Measurements from ENCODE around the gene RITA1.
"Not testable (repeated sequence)": the region's sequence is repeated elsewhere in the genome, so short reads cannot be mapped to it uniquely, and the experiment has no call there.

The RITA1 gene, protein sequence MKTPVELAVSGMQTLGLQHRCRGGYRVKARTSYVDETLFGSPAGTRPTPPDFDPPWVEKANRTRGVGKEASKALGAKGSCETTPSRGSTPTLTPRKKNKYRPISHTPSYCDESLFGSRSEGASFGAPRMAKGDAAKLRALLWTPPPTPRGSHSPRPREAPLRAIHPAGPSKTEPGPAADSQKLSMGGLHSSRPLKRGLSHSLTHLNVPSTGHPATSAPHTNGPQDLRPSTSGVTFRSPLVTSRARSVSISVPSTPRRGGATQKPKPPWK

DNA sequence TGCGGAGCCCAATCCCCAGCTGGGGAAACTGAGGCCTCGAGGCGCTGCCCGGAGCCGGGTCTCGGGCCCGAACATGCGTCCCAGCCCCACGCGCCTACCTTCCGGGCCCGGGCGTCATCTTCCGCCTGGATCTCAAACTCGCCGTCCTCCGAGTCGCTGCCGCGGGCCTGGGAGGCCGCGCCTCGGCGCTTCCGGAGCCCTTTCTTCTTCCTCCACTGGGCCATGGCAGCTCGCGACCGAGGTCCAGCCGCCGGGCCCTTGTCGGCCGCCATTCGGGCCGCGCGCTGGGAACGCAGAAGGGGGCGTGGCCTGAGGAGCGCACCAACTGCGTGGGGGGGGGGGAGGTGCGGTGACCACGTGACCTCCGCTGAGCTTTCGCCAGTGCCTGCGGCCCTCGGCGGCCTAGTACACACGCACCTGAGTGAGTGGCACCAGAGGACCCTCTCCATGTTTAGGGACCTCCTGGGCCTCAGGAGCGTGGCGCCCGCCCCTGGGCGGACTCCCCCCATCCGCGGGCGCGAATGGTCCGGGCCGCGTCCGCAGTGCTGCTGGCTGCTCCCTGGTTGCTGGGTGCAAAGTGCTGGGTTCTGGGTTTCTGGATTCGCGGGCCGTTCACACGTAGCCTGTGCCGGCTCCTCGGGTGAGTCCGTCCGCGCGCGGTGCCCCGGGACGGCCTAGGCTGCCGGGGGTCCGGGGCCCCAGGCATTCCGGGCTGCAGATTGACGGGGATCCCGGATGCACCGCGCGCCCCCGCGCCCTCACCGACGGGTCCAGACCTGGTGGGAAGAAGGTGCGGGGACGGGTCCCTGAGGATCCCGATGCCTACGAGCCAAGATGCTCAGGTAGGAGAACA, at the start of gene RITA1, which contains the start of gene DDX54:
RITA1 (plus strand) TSS at position 542 of the 853 bp plus-strand sequence. CDS start 1,026 bp downstream, outside the sequence.
DDX54 (minus strand) TSS at position 299 of the 853 bp plus-strand sequence; CDS start at position 272, 27 bp downstream.
- peaks cover 66% of the 10 kb centered on the region for H3K36me3 ChIP-seq
- no peaks in the 10 kb centered on the region for H3K27me3 ChIP-seq
- no peaks in the 10 kb centered on the region for H3K9me3 ChIP-seq
- peaks cover 76% of the 10 kb centered on the region for H4K20me1 ChIP-seq
- H3K4me3 ChIP-seq, result peak within 1 kb of the TSS; percentile 89
- no peak for TF ChIP-seq Cebpa-rat (IDR thresholded peaks at IDR 0.05)
- H3K4me2 ChIP-seq, result peak within 1 kb of the TSS; percentile 84
- H3K4me1 ChIP-seq, result peaks cover 46% of the 10 kb centered on the region
- H3K27ac ChIP-seq, result peak within 1 kb of the TSS; percentile 99
- peak within 1 kb of the TSS; percentile 98 for H3K9ac ChIP-seq

DNA sequence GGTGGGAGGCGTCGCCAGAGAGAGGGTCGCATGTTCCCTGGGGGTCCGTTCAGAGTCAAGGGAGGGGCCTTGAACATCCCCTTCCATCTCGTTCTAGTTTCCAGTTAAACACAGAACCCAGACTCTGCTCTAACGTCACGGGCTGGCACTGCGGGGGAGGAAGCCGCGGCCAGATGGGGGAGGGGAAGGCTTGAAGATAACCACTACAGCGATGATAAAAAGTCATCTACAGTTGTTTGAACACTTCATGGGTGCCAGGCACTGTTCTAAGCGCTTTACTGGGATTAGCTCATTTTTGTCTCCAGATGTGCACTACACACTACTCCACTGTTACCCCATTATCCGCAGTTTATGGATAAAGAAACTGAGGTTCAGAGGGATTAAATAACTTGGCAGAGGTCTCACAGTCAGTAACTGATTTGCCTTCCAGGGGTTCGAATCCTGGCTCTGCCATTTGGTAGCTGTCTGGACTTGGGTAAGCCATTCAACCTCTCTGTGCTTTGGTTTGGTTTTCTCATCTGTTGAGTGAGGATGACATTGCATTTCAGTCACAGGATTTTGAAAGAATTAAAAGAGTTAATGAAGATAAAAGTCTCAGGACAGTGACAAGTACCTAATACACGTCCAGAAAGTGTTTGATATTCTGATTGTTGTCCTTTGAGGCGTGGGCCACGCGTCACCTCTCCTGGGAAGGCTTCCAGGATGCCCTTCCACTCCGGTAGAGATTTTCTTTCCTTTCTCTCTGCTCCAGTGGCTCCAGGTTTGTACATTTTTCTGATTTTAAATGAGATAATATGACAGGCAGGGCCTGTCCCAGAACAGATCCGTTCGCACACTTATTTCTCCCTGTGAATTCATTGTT, 49.2 kb upstream of the RITA1 start:
- H3K27me3 ChIP-seq, result peaks cover 10% of the 10 kb centered on the region; the same call in 1 of the 2 replicates
- peak overlapping the region; percentile 81 for H3K4me3 ChIP-seq
- H3K4me2 ChIP-seq, result peak overlapping the region; percentile 92
- H4K20me1 ChIP-seq, result peaks cover 31% of the 10 kb centered on the region
- H3K4me1 ChIP-seq, result peaks cover 96% of the 10 kb centered on the region
- TF ChIP-seq Cebpa-rat (IDR thresholded peaks at IDR 0.05), result no peak
- no peaks in the 10 kb centered on the region for H3K36me3 ChIP-seq
- H3K9ac ChIP-seq, result no peak overlapping the region
- peak overlapping the region; percentile 47 for H3K27ac ChIP-seq
- H3K9me3 ChIP-seq, result no peaks in the 10 kb centered on the region

DNA sequence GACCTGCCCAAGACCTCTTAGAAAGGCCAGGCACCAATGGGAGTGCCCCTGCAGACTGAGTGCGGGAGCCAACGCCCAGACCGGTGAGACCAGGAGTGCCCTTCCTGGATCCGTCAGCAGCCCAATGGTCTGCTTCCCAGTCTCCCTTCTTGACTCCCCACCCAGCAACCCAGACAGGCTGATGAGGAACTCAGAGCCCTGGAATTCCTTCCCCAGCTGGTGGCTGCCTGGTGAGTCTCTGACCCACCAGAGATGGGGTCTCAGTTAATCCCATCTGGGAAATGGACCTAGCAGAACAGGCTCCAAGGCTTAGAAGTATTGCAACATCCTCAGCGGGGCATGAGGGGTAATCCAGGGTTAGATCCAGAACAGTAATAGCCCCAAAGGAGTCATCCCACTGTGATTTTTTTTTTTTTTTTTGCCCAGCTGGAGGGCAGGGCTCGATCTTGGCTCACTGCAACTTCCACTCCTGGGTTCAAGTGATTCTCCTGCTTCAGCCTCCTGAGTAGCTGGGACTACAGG, 48.5 kb upstream of the RITA1 start:
- no peak for TF ChIP-seq Cebpa-rat (IDR thresholded peaks at IDR 0.05)
- H3K27ac ChIP-seq, result peak overlapping the region; percentile 47; the same call in 1 of the 2 replicates
- H3K4me3 ChIP-seq, result no peak overlapping the region
- no peak overlapping the region for H3K9ac ChIP-seq
- H3K27me3 ChIP-seq, result peaks cover 10% of the 10 kb centered on the region; the same call in 1 of the 2 replicates
- H3K36me3 ChIP-seq, result no peaks in the 10 kb centered on the region
- H3K9me3 ChIP-seq, result no peaks in the 10 kb centered on the region
- H4K20me1 ChIP-seq, result peaks cover 26% of the 10 kb centered on the region
- H3K4me1 ChIP-seq, result peaks cover 96% of the 10 kb centered on the region
- H3K4me2 ChIP-seq, result peak overlapping the region; percentile 92

DNA sequence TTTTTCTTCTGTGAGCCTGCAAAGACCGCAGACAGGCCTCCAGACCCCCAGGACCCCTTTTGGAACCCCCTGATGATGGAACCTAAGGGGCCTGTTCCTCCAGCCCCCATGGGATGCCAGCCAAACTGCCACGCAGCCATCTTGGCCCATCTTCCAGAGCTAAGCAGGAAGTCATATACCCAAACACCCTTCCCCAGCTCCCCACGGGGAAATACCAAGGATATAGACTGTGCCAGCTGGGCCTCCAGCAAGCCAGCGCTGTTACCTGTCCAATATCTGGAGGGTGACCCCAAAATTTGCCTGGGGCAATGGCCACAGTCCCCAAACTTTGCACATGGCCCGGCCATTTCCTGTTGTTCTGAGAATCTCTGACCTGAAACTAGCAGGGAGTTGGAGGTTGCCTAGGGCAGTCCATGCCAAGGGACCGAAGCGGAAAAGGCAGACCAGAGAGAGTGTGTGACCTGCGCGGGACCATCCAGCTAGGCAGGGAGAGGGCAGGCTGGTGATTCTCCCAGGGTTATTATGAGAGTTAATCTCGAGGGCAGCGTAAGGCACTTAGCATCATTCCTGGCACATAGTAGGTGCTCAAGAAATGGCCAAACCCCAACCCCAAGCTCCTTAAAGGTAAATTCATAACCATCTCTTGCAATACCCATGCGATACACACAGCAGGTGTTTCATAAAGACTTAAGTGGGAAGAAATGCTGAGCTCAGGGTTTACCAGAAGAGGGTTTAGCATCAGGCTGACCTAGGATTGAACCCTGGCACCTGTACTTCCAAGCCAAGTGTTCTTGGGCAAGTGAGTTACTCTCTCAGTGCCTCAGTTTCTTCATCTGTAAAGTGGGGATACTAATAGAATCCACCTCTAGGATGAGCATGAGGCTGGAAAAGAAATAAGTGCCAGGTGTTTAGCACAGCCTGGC, 47.4 kb upstream of the RITA1 start:
- Histone ChIP-seq H3K4me1 (peaks cover 96% of the 10 kb centered on the region), H3K36me3 (no peaks in the 10 kb centered on the region), H3K4me3 (no peak overlapping the region), H3K27ac (peak overlapping the region; percentile 71), H3K9me3 (no peaks in the 10 kb centered on the region), H3K9ac (no peak overlapping the region), H3K4me2 (peak overlapping the region; percentile 92), H3K27me3 (peaks cover 10% of the 10 kb centered on the region; the same call in 1 of the 2 replicates), H4K20me1 (peaks cover 16% of the 10 kb centered on the region)
- TF ChIP-seq Cebpa-rat (IDR thresholded peaks at IDR 0.05), result no peak

GRCh38 chr12:113138826-113139225, 46.7 kb upstream of the RITA1 start:
- Histone ChIP-seq H3K27me3 (peaks cover 10% of the 10 kb centered on the region; the same call in 1 of the 2 replicates), H3K36me3 (no peaks in the 10 kb centered on the region), H3K27ac (no peak overlapping the region), H3K4me3 (no peak overlapping the region), H3K9ac (no peak overlapping the region), H3K9me3 (no peaks in the 10 kb centered on the region), H4K20me1 (peaks cover 9% of the 10 kb centered on the region; the same call in 1 of the 2 replicates), H3K4me2 (no peak overlapping the region), H3K4me1 (peaks cover 91% of the 10 kb centered on the region)
- TF ChIP-seq Cebpa-rat (IDR thresholded peaks at IDR 0.05), result no peak

DNA sequence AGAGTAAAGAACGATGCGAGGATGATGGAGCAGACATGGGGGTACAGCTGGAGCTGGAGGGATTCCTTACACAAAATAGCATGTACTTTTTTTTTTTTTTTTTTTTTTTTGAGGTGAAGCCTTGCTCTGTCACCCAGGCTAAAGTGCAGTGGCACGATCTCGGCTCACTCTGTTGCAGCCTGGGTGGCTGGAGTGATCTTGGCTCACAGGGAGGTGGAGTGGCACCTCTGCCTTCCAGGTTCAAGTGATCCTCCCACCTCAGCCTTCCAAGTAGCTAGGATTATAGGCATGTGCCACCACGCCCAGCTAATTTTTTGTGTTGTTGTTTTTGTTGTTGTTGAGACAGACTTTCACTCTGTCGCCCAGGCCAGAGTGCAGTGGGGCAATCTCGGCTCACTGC, 44.8 kb upstream of the RITA1 start:
- Histone ChIP-seq H3K9me3 (no peaks in the 10 kb centered on the region), H3K4me2 (peak overlapping the region; percentile 50), H3K4me1 (peaks cover 75% of the 10 kb centered on the region)

GRCh38 chr12:113141716-113142115, 43.8 kb upstream of the RITA1 start:
- not testable (repeated sequence) for H3K4me3 ChIP-seq, H4K20me1 ChIP-seq, H3K9me3 ChIP-seq, H3K36me3 ChIP-seq, H3K27me3 ChIP-seq, H3K9ac ChIP-seq
- Histone ChIP-seq H3K4me2 (peak overlapping the region; percentile 50), H3K27ac (peak overlapping the region; percentile 64), H3K4me1 (peaks cover 65% of the 10 kb centered on the region)

More for the DNA sequence above, 44.8 kb upstream of the RITA1 start:
- no peak for TF ChIP-seq Cebpa-rat (IDR thresholded peaks at IDR 0.05)
- Histone ChIP-seq H3K9ac (no peak overlapping the region), H3K4me3 (no peak overlapping the region), H3K27ac (no peak overlapping the region), H3K27me3 (no peaks in the 10 kb centered on the region), H4K20me1 (no peaks in the 10 kb centered on the region), H3K36me3 (no peaks in the 10 kb centered on the region)

DNA sequence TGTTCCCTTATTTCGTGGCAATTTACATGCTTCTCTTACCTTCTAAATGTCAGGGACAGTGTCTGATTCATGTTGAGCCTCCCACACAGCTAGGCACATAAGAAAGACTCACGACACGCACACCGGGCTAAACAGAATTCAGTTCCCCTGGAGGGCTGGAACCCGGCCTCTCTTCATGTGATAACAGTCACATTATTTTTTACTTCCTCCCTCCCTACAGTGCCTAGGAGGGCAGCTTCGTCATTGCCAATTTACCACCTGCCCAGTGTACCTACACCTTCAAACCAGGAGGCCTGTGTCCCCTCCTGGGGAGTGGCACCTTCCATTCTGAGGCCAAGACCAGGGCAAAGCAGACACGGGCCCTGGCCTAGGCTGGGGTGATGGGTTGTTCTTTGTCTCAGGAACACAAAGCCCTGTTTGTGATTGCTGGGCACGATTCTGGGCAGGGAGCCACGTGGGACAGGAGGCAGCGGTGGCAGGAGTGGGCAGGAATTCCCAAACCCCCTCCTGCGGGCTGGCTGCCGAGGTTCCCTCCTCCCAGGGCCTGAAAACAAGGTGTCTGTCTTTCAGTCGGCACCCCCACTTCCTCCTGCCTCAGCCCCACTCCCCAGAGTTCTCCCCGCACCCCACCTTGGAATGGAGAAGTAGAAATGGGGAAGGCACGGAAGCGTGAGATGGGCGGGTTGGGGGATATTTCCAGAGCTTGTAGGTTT, 43.2 kb upstream of the RITA1 start:
- H3K4me1 ChIP-seq, result peaks cover 59% of the 10 kb centered on the region
- no peaks in the 10 kb centered on the region for H3K36me3 ChIP-seq
- peaks cover 10% of the 10 kb centered on the region for H3K9me3 ChIP-seq
- H3K4me2 ChIP-seq, result peak overlapping the region; percentile 50
- no peak overlapping the region for H3K9ac ChIP-seq
- no peaks in the 10 kb centered on the region for H3K27me3 ChIP-seq
- H4K20me1 ChIP-seq, result no peaks in the 10 kb centered on the region
- peak overlapping the region; percentile 18; the same call in 1 of the 2 replicates for H3K27ac ChIP-seq
- no peak for TF ChIP-seq Cebpa-rat (IDR thresholded peaks at IDR 0.05)
- no peak overlapping the region for H3K4me3 ChIP-seq

Data from BLaER1 (cell line).